Measurements from ENCODE around the gene SMARCD3.

DNA sequence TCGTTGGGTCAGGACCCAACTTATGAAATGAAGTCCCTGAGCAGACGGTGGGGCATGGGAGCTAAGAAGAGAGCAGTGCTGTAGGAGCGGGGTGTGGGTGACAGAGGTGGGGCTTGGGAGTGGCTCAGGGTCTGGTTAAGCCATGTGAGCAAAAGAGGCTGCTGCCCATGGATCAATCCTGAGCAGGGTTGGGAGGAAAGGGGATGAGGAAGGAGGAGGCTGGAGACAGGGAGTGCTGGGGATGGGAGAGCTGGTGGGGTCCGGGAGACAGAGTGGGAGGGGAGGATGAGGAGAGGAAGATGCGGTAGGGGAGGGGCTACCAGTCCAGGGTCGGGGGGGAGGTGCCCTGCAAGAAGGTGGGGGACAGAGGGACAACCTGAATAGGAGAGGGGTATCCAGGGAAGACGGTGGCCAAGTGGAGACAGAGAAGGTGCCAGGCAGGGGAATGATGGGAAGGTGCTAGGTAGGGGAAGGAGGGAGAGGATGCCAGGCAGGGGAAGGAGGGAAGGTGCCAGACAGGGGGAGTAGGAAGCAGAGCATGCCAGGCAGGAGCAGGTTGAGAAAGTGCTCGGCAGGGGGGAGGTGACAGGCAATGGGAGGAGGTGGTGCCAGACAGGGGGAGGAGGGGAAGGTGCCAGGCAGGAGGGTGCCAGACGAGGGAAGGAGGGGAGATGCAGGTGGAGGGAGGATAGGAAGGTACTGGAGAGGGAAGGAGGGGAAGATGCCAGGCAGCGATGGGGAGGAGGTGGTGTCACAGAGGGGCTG lies 27.5 kb upstream of the SMARCD3 start:
- TF ChIP-seq CHD1 (IDR thresholded peaks at IDR 0.05; ENCODE audit: low read depth, low read length) (no peak), POLR2A (IDR thresholded peaks at IDR 0.05; ENCODE audit: low read depth, low read length) (no peak), SMC3 (IDR thresholded peaks at IDR 0.05; ENCODE audit: low read depth, low read length) (no peak), MAZ (IDR thresholded peaks at IDR 0.05; ENCODE audit: borderline replicate concordance, low read depth, low read length) (no peak), BHLHE40 (IDR thresholded peaks at IDR 0.05; ENCODE audit: low read depth, low read length) (no peak), CEBPB (IDR thresholded peaks at IDR 0.05; ENCODE audit: low read depth, low read length) (no peak), MAFK (IDR thresholded peaks at IDR 0.05; ENCODE audit: low read depth, low read length) (no peak)
- TF ChIP-seq, protein P1, sequence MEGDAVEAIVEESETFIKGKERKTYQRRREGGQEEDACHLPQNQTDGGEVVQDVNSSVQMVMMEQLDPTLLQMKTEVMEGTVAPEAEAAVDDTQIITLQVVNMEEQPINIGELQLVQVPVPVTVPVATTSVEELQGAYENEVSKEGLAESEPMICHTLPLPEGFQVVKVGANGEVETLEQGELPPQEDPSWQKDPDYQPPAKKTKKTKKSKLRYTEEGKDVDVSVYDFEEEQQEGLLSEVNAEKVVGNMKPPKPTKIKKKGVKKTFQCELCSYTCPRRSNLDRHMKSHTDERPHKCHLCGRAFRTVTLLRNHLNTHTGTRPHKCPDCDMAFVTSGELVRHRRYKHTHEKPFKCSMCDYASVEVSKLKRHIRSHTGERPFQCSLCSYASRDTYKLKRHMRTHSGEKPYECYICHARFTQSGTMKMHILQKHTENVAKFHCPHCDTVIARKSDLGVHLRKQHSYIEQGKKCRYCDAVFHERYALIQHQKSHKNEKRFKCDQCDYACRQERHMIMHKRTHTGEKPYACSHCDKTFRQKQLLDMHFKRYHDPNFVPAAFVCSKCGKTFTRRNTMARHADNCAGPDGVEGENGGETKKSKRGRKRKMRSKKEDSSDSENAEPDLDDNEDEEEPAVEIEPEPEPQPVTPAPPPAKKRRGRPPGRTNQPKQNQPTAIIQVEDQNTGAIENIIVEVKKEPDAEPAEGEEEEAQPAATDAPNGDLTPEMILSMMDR (conservative IDR thresholded peaks at IDR 0.05; ENCODE audit: low read depth, low read length), result no peak
- TF ChIP-seq, protein P2, sequence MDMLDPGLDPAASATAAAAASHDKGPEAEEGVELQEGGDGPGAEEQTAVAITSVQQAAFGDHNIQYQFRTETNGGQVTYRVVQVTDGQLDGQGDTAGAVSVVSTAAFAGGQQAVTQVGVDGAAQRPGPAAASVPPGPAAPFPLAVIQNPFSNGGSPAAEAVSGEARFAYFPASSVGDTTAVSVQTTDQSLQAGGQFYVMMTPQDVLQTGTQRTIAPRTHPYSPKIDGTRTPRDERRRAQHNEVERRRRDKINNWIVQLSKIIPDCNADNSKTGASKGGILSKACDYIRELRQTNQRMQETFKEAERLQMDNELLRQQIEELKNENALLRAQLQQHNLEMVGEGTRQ (IDR thresholded peaks at IDR 0.05; ENCODE audit: low read depth, low read length), result no peak
